HepG2 (cell line): ENCODE data around the gene RAB3B. TPM values are rescaled to one million over a fixed set of nuclear protein-coding genes. Genes with fewer than 3 reads are reported as not detected.

ENCODE experiments used
- ADNP ChIP-seq: sonication (generic); formaldehyde crosslinking; IDR thresholded peaks from 2 replicates; pipeline ENCODE4 v1.4.0; 2020; ENCODE audit warnings: missing genetic modification reagents
- ATF1 ChIP-seq: IDR thresholded peaks from 2 replicates; pipeline ENCODE4 v1.6.1; 2016; ENCODE audit warnings: mild to moderate bottlenecking, control low read depth
- DMAP1 ChIP-seq: IDR thresholded peaks from 2 replicates; pipeline ENCODE4 v1.6.1; 2016
- FOSL2 ChIP-seq: sonication (generic); formaldehyde crosslinking; IDR thresholded peaks from 2 replicates; pipeline ENCODE4 v1.4.0; 2020; ENCODE audit warnings: missing genetic modification reagents
- FOXJ3 ChIP-seq: sonication (generic); formaldehyde crosslinking; IDR thresholded peaks from 2 replicates; pipeline ENCODE4 v1.4.0; 2020; ENCODE audit warnings: missing genetic modification reagents, mild to moderate bottlenecking, borderline replicate concordance
- HIVEP1 ChIP-seq: sonication (generic); formaldehyde crosslinking; IDR thresholded peaks from 2 replicates; pipeline ENCODE4 v1.4.0; 2020; ENCODE audit warnings: mild to moderate bottlenecking, missing genetic modification reagents
- KDM1A ChIP-seq: IDR thresholded peaks from 2 replicates; pipeline ENCODE4 v1.6.1; 2016; ENCODE audit warnings: missing compliant biosample characterization
- MED8 ChIP-seq: sonication (generic); formaldehyde crosslinking; IDR thresholded peaks from 2 replicates; pipeline ENCODE4 v1.8.1; 2023; ENCODE audit warnings: mild to moderate bottlenecking, missing genetic modification reagents; ENCODE audit not compliant: insufficient replicate concordance
- MEF2D ChIP-seq: sonication (generic); formaldehyde crosslinking; IDR thresholded peaks from 2 replicates; pipeline ENCODE4 v1.5.1; 2020; ENCODE audit warnings: mild to moderate bottlenecking, missing genetic modification reagents
- NCOA2 ChIP-seq: sonication (generic); formaldehyde crosslinking; IDR thresholded peaks from 2 replicates; pipeline ENCODE4 v1.8.0; 2022; ENCODE audit warnings: inconsistent platforms
- TEAD2 ChIP-seq: sonication (generic); formaldehyde crosslinking; IDR thresholded peaks from 2 replicates; pipeline ENCODE4 v1.9.0; 2021; ENCODE audit warnings: missing genetic modification reagents
- WIZ ChIP-seq: sonication (generic); formaldehyde crosslinking; IDR thresholded peaks from 2 replicates; pipeline ENCODE4 v1.5.1; 2020; ENCODE audit warnings: mild to moderate bottlenecking, missing genetic modification reagents
- YEATS4 ChIP-seq: sonication (generic); formaldehyde crosslinking; IDR thresholded peaks from 2 replicates; pipeline ENCODE4 v1.4.0; 2020; ENCODE audit warnings: missing genetic modification reagents, borderline replicate concordance
- ZBTB38 ChIP-seq: sonication (generic); formaldehyde crosslinking; IDR thresholded peaks from 2 replicates; pipeline ENCODE4 v1.5.1; 2020; ENCODE audit warnings: mild to moderate bottlenecking, missing genetic modification reagents
- ZNF143 ChIP-seq: sonication (generic); formaldehyde crosslinking; IDR thresholded peaks from 2 replicates; pipeline ENCODE4 v1.4.0; 2020; ENCODE audit warnings: missing genetic modification reagents
- ZNF451 ChIP-seq: sonication (generic); formaldehyde crosslinking; IDR thresholded peaks from 2 replicates; pipeline ENCODE4 v1.5.0; 2020; ENCODE audit warnings: mild to moderate bottlenecking, missing genetic modification reagents
- ZNF7 ChIP-seq: IDR thresholded peaks from 2 replicates; pipeline ENCODE4 v1.6.1; 2016; ENCODE audit warnings: missing biosample characterization, missing genetic modification reagents
- ZNF839 ChIP-seq: sonication (generic); formaldehyde crosslinking; IDR thresholded peaks from 2 replicates; pipeline ENCODE4 v1.4.0; 2020; ENCODE audit warnings: missing genetic modification reagents, mild to moderate bottlenecking, borderline replicate concordance
- polyA plus RNA-seq, 8 experiments: library from polyadenylated mRNA; depleted of rRNA in 3 of 8; stranded (reverse) in 7 of 8; unstranded in 1 of 8; fragments of >200 nt; fragmentation: Illumina TruSeq in 4 of 8; extraction: Trizol in 4 of 8; gene quantifications; 2 replicates each; pipeline versions ENCODE4 v1.2.1 to v1.2.3, GENCODE V29; 2011 to 2016; ENCODE audit warnings: low read depth in 4 of 8, missing spikeins in 1 of 8, mixed read lengths in 1 of 8; ENCODE audit not compliant: insufficient read depth in 1 of 8
- total RNA-seq, 5 experiments: library from RNA; depleted of rRNA; stranded (reverse); fragments of >200 nt; fragmentation: Illumina TruSeq; extraction: Trizol; gene quantifications; 2 replicates each; pipeline ENCODE4 v1.2.3, GENCODE V29; 2016; ENCODE audit warnings: low read depth in 1 of 5
- TF ChIP-seq, protein P1 (sequence below): sonication (generic); formaldehyde crosslinking; IDR thresholded peaks from 2 replicates; pipeline ENCODE4 v1.4.0; 2020; ENCODE audit warnings: missing genetic modification reagents, borderline replicate concordance
- TF ChIP-seq, protein P2 (sequence below): sonication (generic); formaldehyde crosslinking; IDR thresholded peaks from 2 replicates; pipeline ENCODE4 v1.4.0; 2020; ENCODE audit warnings: missing genetic modification reagents
- TF ChIP-seq, protein P3 (sequence below): IDR thresholded peaks from 2 replicates; pipeline ENCODE4 v1.6.1; 2016; ENCODE audit warnings: missing biosample characterization, missing genetic modification reagents, low read depth
- TF ChIP-seq, protein P4 (sequence below), 2 experiments: IDR thresholded peaks; 2 replicates each; pipeline ENCODE4 v1.6.1; 2011 to 2012; ENCODE audit warnings: low read length in 2 of 2, borderline replicate concordance in 1 of 2, low read depth in 1 of 2, mild to moderate bottlenecking in 1 of 2, moderate library complexity in 1 of 2

Gene RAB3B
- total and polyA plus RNA-seq, 2 of the 13 experiments (the other 11 are each of a cell fraction or from before 2014, with no cell fraction given) = 1.0 to 1.2 TPM

DNA sequence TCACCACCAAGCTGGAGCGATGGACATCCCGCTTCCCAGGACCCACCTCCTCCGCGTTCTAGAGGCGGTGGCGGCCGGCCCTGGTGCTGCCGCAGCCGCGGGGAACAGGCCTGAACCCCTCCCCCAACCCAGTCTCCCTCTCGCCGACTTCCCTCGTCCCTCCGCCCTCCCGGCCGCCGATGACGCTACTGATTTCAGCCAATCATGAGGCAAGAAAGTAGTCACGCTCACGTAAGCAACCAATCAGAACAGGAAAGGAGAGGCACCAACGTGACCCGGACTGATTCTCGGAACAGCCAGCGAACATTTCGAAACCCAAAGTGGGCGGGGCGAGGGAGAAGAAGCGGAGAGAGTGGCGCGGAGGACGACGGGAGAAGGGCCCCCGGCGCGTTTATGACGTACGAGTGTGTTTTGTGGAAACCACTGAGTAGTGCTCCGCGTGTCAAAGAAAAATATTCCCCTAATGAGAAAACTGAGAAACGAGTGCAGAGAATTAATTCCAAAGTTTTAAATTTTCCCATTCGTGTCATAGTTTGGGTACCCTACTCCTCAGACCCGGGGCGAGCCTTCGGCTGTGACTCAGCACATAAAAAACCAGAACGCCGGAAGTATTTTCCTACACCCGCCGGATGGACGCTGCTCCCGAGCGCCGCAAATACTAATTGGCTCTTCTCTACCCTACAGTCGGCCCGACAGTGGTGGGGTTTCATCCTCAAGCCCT lies 111.7 kb downstream of the RAB3B start, which contains the start of gene NRDC (continued):
- TF ChIP-seq ZNF7 (CRISPR knock-in tag) (no peak), ATF1 (CRISPR knock-in tag) (peak; percentile 98), ZNF143 (CRISPR knock-in tag) (peak; percentile 93), NCOA2 (peak; percentile 69), ZNF839 (no peak), FOXJ3 (CRISPR knock-in tag) (no peak), MEF2D (CRISPR knock-in tag) (no peak), WIZ (CRISPR knock-in tag) (no peak), ZBTB38 (peak; percentile 57), TEAD2 (CRISPR knock-in tag) (no peak), HIVEP1 (no peak), FOSL2 (CRISPR knock-in tag) (peak; percentile 58; the same call in 1 of the 2 replicates), ADNP (CRISPR knock-in tag) (no peak), MED8 (CRISPR knock-in tag) (no peak), DMAP1 (CRISPR knock-in tag) (peak; percentile 82; the same call in 1 of the 2 replicates), YEATS4 (CRISPR knock-in tag) (no peak), ZNF451 (CRISPR knock-in tag) (no peak), KDM1A (no peak)
- TF ChIP-seq, protein P1, sequence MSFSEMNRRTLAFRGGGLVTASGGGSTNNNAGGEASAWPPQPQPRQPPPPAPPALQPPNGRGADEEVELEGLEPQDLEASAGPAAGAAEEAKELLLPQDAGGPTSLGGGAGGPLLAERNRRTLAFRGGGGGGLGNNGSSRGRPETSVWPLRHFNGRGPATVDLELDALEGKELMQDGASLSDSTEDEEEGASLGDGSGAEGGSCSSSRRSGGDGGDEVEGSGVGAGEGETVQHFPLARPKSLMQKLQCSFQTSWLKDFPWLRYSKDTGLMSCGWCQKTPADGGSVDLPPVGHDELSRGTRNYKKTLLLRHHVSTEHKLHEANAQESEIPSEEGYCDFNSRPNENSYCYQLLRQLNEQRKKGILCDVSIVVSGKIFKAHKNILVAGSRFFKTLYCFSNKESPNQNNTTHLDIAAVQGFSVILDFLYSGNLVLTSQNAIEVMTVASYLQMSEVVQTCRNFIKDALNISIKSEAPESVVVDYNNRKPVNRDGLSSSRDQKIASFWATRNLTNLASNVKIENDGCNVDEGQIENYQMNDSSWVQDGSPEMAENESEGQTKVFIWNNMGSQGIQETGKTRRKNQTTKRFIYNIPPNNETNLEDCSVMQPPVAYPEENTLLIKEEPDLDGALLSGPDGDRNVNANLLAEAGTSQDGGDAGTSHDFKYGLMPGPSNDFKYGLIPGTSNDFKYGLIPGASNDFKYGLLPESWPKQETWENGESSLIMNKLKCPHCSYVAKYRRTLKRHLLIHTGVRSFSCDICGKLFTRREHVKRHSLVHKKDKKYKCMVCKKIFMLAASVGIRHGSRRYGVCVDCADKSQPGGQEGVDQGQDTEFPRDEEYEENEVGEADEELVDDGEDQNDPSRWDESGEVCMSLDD = no peak
- TF ChIP-seq, protein P2, sequence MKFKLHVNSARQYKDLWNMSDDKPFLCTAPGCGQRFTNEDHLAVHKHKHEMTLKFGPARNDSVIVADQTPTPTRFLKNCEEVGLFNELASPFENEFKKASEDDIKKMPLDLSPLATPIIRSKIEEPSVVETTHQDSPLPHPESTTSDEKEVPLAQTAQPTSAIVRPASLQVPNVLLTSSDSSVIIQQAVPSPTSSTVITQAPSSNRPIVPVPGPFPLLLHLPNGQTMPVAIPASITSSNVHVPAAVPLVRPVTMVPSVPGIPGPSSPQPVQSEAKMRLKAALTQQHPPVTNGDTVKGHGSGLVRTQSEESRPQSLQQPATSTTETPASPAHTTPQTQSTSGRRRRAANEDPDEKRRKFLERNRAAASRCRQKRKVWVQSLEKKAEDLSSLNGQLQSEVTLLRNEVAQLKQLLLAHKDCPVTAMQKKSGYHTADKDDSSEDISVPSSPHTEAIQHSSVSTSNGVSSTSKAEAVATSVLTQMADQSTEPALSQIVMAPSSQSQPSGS (CRISPR knock-in tag) = no peak
- TF ChIP-seq, protein P3, sequence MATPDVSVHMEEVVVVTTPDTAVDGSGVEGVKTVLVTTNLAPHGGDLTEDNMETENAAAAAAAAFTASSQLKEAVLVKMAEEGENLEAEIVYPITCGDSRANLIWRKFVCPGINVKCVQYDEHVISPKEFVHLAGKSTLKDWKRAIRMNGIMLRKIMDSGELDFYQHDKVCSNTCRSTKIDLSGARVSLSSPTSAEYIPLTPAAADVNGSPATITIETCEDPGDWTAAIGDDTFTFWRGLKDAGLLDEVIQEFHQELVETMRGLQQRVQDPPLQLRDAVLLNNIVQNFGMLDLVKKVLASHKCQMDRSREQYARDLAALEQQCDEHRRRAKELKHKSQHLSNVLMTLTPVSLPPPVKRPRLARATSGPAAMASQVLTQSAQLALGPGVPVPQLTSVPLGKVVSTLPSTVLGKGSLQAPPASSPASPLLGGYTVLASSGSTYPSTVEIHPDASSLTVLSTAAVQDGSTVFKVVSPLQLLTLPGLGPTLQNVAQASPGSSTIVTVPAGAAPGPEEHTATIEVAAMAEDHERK (CRISPR knock-in tag) = no peak; the same call in 1 of the 2 replicates
- TF ChIP-seq, protein P4, sequence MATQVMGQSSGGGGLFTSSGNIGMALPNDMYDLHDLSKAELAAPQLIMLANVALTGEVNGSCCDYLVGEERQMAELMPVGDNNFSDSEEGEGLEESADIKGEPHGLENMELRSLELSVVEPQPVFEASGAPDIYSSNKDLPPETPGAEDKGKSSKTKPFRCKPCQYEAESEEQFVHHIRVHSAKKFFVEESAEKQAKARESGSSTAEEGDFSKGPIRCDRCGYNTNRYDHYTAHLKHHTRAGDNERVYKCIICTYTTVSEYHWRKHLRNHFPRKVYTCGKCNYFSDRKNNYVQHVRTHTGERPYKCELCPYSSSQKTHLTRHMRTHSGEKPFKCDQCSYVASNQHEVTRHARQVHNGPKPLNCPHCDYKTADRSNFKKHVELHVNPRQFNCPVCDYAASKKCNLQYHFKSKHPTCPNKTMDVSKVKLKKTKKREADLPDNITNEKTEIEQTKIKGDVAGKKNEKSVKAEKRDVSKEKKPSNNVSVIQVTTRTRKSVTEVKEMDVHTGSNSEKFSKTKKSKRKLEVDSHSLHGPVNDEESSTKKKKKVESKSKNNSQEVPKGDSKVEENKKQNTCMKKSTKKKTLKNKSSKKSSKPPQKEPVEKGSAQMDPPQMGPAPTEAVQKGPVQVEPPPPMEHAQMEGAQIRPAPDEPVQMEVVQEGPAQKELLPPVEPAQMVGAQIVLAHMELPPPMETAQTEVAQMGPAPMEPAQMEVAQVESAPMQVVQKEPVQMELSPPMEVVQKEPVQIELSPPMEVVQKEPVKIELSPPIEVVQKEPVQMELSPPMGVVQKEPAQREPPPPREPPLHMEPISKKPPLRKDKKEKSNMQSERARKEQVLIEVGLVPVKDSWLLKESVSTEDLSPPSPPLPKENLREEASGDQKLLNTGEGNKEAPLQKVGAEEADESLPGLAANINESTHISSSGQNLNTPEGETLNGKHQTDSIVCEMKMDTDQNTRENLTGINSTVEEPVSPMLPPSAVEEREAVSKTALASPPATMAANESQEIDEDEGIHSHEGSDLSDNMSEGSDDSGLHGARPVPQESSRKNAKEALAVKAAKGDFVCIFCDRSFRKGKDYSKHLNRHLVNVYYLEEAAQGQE (IDR thresholded peaks at IDR 0.05; ENCODE audit: borderline replicate concordance in 1 of 2, low read depth in 1 of 2, low read length in 2 of 2) = peak in 1 of 2 experiments; percentile 78; a peak in 2 of 4 replicates
